HG02938 (cell line): ENCODE measurements around the gene ARHGAP27.

Experiments
- ATAC-seq: cut with Tn5 transposase; IDR thresholded peaks from one replicate; pipeline ENCODE4 v1.9.1; 2021; ENCODE audit warnings: mild to moderate bottlenecking, moderate library complexity; ENCODE audit not compliant: unreplicated experiment

ARHGAP27 gene

GRCh38 chr17:45386178-45386577 is 46.5 kb downstream of the ARHGAP27 start:
- no peak for ATAC-seq

- peak; percentile 47 for ATAC-seq
Observed at GRCh38 chr17:45385331-45385997, 47.2 kb downstream of the ARHGAP27 start.

GRCh38 chr17:45384789-45385262 is 47.8 kb downstream of the ARHGAP27 start:
- ATAC-seq, result no peak

GRCh38 chr17:45384047-45384788 is 48.5 kb downstream of the ARHGAP27 start:
- no peak for ATAC-seq

- ATAC-seq, result no peak
Observed at GRCh38 chr17:45383003-45383402, 49.7 kb downstream of the ARHGAP27 start.

GRCh38 chr17:45382226-45382625 is 50.4 kb downstream of the ARHGAP27 start:
- no peak for ATAC-seq

GRCh38 chr17:45380991-45381390 is 51.7 kb downstream of the ARHGAP27 start:
- no peak for ATAC-seq

- ATAC-seq, result no peak
Observed at GRCh38 chr17:45380046-45380765, 52.5 kb downstream of the ARHGAP27 start.

- ATAC-seq, result no peak
Observed at GRCh38 chr17:45377401-45377800, 55.3 kb downstream of the ARHGAP27 start.

GRCh38 chr17:45376171-45377005 is 56.3 kb downstream of the ARHGAP27 start:
- ATAC-seq, result no peak

GRCh38 chr17:45374501-45374900 is 58.2 kb downstream of the ARHGAP27 start:
- ATAC-seq, result no peak

GRCh38 chr17:45372325-45372869 is 60.3 kb downstream of the ARHGAP27 start:
- ATAC-seq, result no peak

- no peak for ATAC-seq
Observed at GRCh38 chr17:45371414-45372324, 61.0 kb downstream of the ARHGAP27 start.

- no peak for ATAC-seq
Observed at GRCh38 chr17:45370949-45371413, 61.7 kb downstream of the ARHGAP27 start.

- ATAC-seq, result no peak
Observed at GRCh38 chr17:45369421-45369820, 63.2 kb downstream of the ARHGAP27 start.

- no peak for ATAC-seq
Observed at GRCh38 chr17:45368651-45369050, 64.0 kb downstream of the ARHGAP27 start.

GRCh38 chr17:45367216-45367615 is 65.5 kb downstream of the ARHGAP27 start:
- no peak for ATAC-seq

GRCh38 chr17:45366691-45367090 is 66.0 kb downstream of the ARHGAP27 start:
- no peak for ATAC-seq

GRCh38 chr17:45366049-45366448 is 66.6 kb downstream of the ARHGAP27 start:
- ATAC-seq, result no peak
